Tibial artery (tissue), 4 donors: ENCODE measurements around the gene MRAP2.
"Not testable (repeated sequence)": the region's sequence is repeated elsewhere in the genome, so short reads cannot be mapped to it uniquely, and the experiment has no call there.

ENCODE experiments used
- DNase-seq, 2 donors: peaks; one replicate each; pipeline ENCODE4 v3.0.0-alpha.2; 2019
- H3K27ac ChIP-seq, 2 donors: fragments of 200-600 bp; sonication (generic) in 1 of 2; 1 replicate in 1 of 2; 2 replicates in 1 of 2; pipeline ENCODE4 v1.5.1; 2018 to 2019; ENCODE audit warnings: mild to moderate bottlenecking in 1 of 2
- H3K27me3 ChIP-seq, 2 donors: fragments of 200-600 bp; sonication (generic) in 1 of 2; one replicate each; pipeline versions ENCODE4 v1.5.1 to v1.6.0; 2016 to 2019
- H3K36me3 ChIP-seq, 3 donors: fragments of 200-600 bp; sonication (generic) in 2 of 3; one replicate each; pipeline ENCODE4 v1.5.1; 2016 to 2019; ENCODE audit warnings: mild to moderate bottlenecking in 2 of 3
- H3K4me1 ChIP-seq, 4 donors: fragments of 200-600 bp; sonication (generic) in 2 of 4; 1 replicate in 3 of 4; 2 replicates in 1 of 4; pipeline ENCODE4 v1.5.1; 2016 to 2019
- H3K4me3 ChIP-seq, 2 donors: fragments of 200-600 bp; sonication (generic) in 1 of 2; 1 replicate in 1 of 2; 2 replicates in 1 of 2; pipeline ENCODE4 v1.5.1; 2018 to 2019; ENCODE audit warnings: mild to moderate bottlenecking in 2 of 2
- H3K9me3 ChIP-seq, 3 donors: fragments of 200-600 bp; sonication (generic) in 1 of 3; one replicate each; pipeline ENCODE4 v1.5.1; 2016 to 2019
- CTCF ChIP-seq, 2 experiments: fragments of 200-600 bp in 1 of 2; fragments of 450-650 bp in 1 of 2; IDR thresholded peaks; one replicate each; pipeline ENCODE4 v1.5.1; 2017 to 2019; ENCODE audit warnings: antibody characterized with exemption in 2 of 2, mild to moderate bottlenecking in 1 of 2, moderate library complexity in 1 of 2
- intact Hi-C: fragments of 100-400 bp; cut with DNase I; formaldehyde crosslinking; loops from one replicate; pipeline ENCODE4 v1.15.0; 2023; ENCODE audit warnings: low total_unique reads

Gene MRAP2

DNA sequence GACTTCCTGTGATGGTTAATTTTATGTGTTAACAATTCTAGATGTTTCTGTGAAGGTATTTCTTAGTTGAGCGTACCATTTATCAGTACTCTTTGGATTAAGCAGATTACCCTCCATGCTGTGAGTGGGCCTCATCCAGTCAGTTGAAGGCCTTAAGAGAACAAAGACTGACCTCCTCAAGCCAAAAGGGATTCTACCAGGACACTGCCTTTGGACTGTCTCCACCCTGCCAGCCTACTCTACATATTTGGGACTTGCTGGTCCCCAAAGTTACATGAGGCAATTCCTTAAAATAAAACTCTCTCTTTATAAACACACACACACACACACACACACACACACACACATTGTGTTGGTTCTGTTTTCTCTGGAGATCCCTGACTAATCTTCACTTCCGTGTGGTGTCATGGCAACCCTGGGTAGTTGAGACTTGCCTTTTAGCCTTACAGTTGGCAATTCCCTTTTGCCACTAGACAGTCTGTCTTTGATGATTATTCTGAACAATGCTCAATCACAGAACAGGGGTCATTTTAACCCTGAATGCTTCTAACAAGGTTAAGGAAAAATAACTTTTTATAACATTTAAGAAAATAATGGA is 32.2 kb downstream of the MRAP2 start:
- Histone ChIP-seq H3K27me3 (no peaks in the 10 kb centered on the region), H3K4me3 (no peak overlapping the region), H3K4me1 (peaks cover 0 to 29% (median 0%) of the 10 kb centered on the region in 4 donors), H3K27ac (no peak overlapping the region), H3K36me3 (peaks cover 0 to 29% (median 20%) of the 10 kb centered on the region in 3 donors), H3K9me3 (no peaks in the 10 kb centered on the region)
- DNase-seq: no peak
- no peak for TF ChIP-seq CTCF (IDR thresholded peaks at IDR 0.05)
- intact Hi-C loops: no loop called here

- TF ChIP-seq CTCF (IDR thresholded peaks at IDR 0.05): no peak
- no peaks in the 10 kb centered on the region for H3K9me3 ChIP-seq
- intact Hi-C loops: no loop called here
- no peaks in the 10 kb centered on the region for H3K27me3 ChIP-seq
- H3K4me3 ChIP-seq: no peak overlapping the region
- peaks cover 0 to 21% (median 0%) of the 10 kb centered on the region in 4 donors for H3K4me1 ChIP-seq
- H3K36me3 ChIP-seq: peaks cover 0 to 29% (median 28%) of the 10 kb centered on the region in 3 donors
- no peak overlapping the region for H3K27ac ChIP-seq
- DNase-seq: no peak
These were observed 33.0 kb downstream of the MRAP2 start for GRCh38 chr6:84066536-84066935.

GRCh38 chr6:84068873-84069272 is 35.3 kb downstream of the MRAP2 start:
- H3K27me3 ChIP-seq, DNase-seq, H3K27ac ChIP-seq, H3K4me3 ChIP-seq, intact Hi-C loops, H3K9me3 ChIP-seq: not testable (repeated sequence)
- peaks cover 0 to 12% (median 0%) of the 10 kb centered on the region in 4 donors for H3K4me1 ChIP-seq
- peaks cover 0 to 30% (median 18%) of the 10 kb centered on the region in 3 donors for H3K36me3 ChIP-seq

GRCh38 chr6:84072442-84072997 is 38.9 kb downstream of the MRAP2 start:
- no peak for TF ChIP-seq CTCF (IDR thresholded peaks at IDR 0.05)
- Histone ChIP-seq H3K4me3 (no peak overlapping the region), H3K4me1 (no peaks in the 10 kb centered on the region)

GRCh38 chr6:84074988-84075781 is 41.6 kb downstream of the MRAP2 start:
- DNase-seq: no peak
- H3K9me3 ChIP-seq: no peaks in the 10 kb centered on the region
- peaks cover 0 to 16% (median 14%) of the 10 kb centered on the region in 3 donors for H3K36me3 ChIP-seq
- no peak overlapping the region for H3K27ac ChIP-seq
- H3K27me3 ChIP-seq: no peaks in the 10 kb centered on the region
- intact Hi-C loops: no loop called here
- peaks cover 0 to 7% (median 0%) of the 10 kb centered on the region in 4 donors for H3K4me1 ChIP-seq
- H3K4me3 ChIP-seq: no peak overlapping the region
- no peak for TF ChIP-seq CTCF (IDR thresholded peaks at IDR 0.05)

More at GRCh38 chr6:84072442-84072997, 38.9 kb downstream of the MRAP2 start:
- Histone ChIP-seq H3K36me3 (peaks cover 0 to 17% (median 16%) of the 10 kb centered on the region in 3 donors), H3K9me3 (no peaks in the 10 kb centered on the region), H3K27me3 (no peaks in the 10 kb centered on the region), H3K27ac (no peak overlapping the region)
- intact Hi-C loops: no loop called here
- DNase-seq: no peak

- no peaks in the 10 kb centered on the region for H3K9me3 ChIP-seq
- no peak for TF ChIP-seq CTCF (IDR thresholded peaks at IDR 0.05)
- H3K4me3 ChIP-seq: no peak overlapping the region
- intact Hi-C loops: no loop called here
- H3K27ac ChIP-seq: no peak overlapping the region
- H3K36me3 ChIP-seq: peaks cover 0 to 10% (median 0%) of the 10 kb centered on the region in 3 donors
- no peaks in the 10 kb centered on the region for H3K27me3 ChIP-seq
- H3K4me1 ChIP-seq: peaks cover 0 to 7% (median 0%) of the 10 kb centered on the region in 4 donors
- DNase-seq: no peak
These were observed 44.1 kb downstream of the MRAP2 start for GRCh38 chr6:84077645-84078044.
